Inflammatory macrophage treated with lipopolysaccharide for 1 hour (primary cell): ENCODE data around the gene ZNF532.
"Not testable (repeated sequence)": the region's sequence is repeated elsewhere in the genome, so short reads cannot be mapped to it uniquely, and the experiment has no call there.

ENCODE experiments used
- DNase-seq, 2 donors: peaks; one replicate each; pipeline ENCODE4 v3.0.0-alpha.2; 2020 to 2022

The ZNF532 gene

GRCh38 chr18:59011786-59012185 is 147.1 kb downstream of the ZNF532 start:
- no peak for DNase-seq

- DNase-seq: no peak
Observed at GRCh38 chr18:59012815-59013705, 148.4 kb downstream of the ZNF532 start.

- DNase-seq: no peak
Observed at GRCh38 chr18:59013744-59014143, 149.1 kb downstream of the ZNF532 start.

- no peak for DNase-seq
Observed at GRCh38 chr18:59015531-59016152, 151.0 kb downstream of the ZNF532 start.

GRCh38 chr18:59021500-59021899 is 156.8 kb downstream of the ZNF532 start:
- DNase-seq: no peak

GRCh38 chr18:59022167-59022945 is 157.7 kb downstream of the ZNF532 start:
- DNase-seq: no peak

GRCh38 chr18:59024829-59025228 is 160.2 kb downstream of the ZNF532 start:
- no peak for DNase-seq

GRCh38 chr18:59025532-59025931 is 160.9 kb downstream of the ZNF532 start:
- not testable (repeated sequence) for DNase-seq

- DNase-seq: no peak
Observed at GRCh38 chr18:59026364-59026763, 161.7 kb downstream of the ZNF532 start.

GRCh38 chr18:59026831-59027410 is 162.2 kb downstream of the ZNF532 start:
- DNase-seq: no peak

- no peak for DNase-seq
Observed at GRCh38 chr18:59029663-59030429, 165.2 kb downstream of the ZNF532 start.

- no peak for DNase-seq
Observed at GRCh38 chr18:59032308-59032707, 167.6 kb downstream of the ZNF532 start.

GRCh38 chr18:59033359-59033758 is 168.7 kb downstream of the ZNF532 start:
- DNase-seq: no peak

GRCh38 chr18:59033974-59034373 is 169.3 kb downstream of the ZNF532 start:
- no peak for DNase-seq

GRCh38 chr18:59035591-59035990 is 170.9 kb downstream of the ZNF532 start:
- DNase-seq: no peak
